SU-DHL-6 (cell line): ENCODE data around the gene GADD45GIP1.

Source experiments
- H2AFZ ChIP-seq: fragments of 200-600 bp; sonication (generic); 2 replicates; pipeline ENCODE4 v1.6.1; 2014; ENCODE audit warnings: low read depth, mild to moderate bottlenecking, moderate library complexity, mixed read lengths, antibody characterized with exemption, low read length; ENCODE audit not compliant: severe bottlenecking
- H3F3A ChIP-seq: fragments of 200-600 bp; shearing (Covaris generic); 2 replicates; pipeline ENCODE4 v1.6.0; 2016; ENCODE audit warnings: antibody characterized with exemption, mild to moderate bottlenecking; ENCODE audit not compliant: insufficient read depth
- H3K27ac ChIP-seq: fragments of 200-600 bp; sonication (generic); 2 replicates; pipeline ENCODE4 v1.5.1; 2016; ENCODE audit warnings: low read depth, mild to moderate bottlenecking, low read length, moderate library complexity, mixed read lengths
- H3K27me3 ChIP-seq: fragments of 200-600 bp; sonication (generic), shearing (Covaris generic); 2 replicates; pipeline ENCODE4 v1.6.0; 2014; ENCODE audit warnings: mild to moderate bottlenecking, low read length
- H3K36me3 ChIP-seq: fragments of 200-600 bp; sonication (generic); 2 replicates; pipeline ENCODE4 v1.6.1; 2014; ENCODE audit warnings: mild to moderate bottlenecking, low read length, mixed read lengths
- H3K4me2 ChIP-seq: fragments of 300-600, 200-600 bp; shearing (Covaris generic), sonication (generic); 2 replicates; pipeline ENCODE4 v1.6.0; 2014; ENCODE audit warnings: low read length, low read depth, mild to moderate bottlenecking; ENCODE audit not compliant: poor library complexity, severe bottlenecking
- H3K4me3 ChIP-seq: fragments of 200-600 bp; sonication (generic); 2 replicates; pipeline ENCODE4 v1.5.1; 2014; ENCODE audit warnings: antibody characterized with exemption, low read length, mild to moderate bottlenecking, mixed read lengths; ENCODE audit not compliant: insufficient read depth, poor library complexity, severe bottlenecking
- H3K79me2 ChIP-seq: fragments of 200-600 bp; sonication (generic); 2 replicates; pipeline ENCODE4 v1.6.1; 2014; ENCODE audit warnings: mild to moderate bottlenecking, low read length, moderate library complexity; ENCODE audit not compliant: insufficient read depth
- H3K9ac ChIP-seq: fragments of 200-600 bp; sonication (generic); 2 replicates; pipeline ENCODE4 v1.7.0; 2014; ENCODE audit warnings: mild to moderate bottlenecking, low read length
- H3K9me2 ChIP-seq: fragments of 200-600 bp; sonication (generic); replicated peaks from 2 replicates; pipeline ENCODE4 v1.6.1; 2014; ENCODE audit warnings: low read length; ENCODE audit not compliant: insufficient read depth
- H3K9me3 ChIP-seq: fragments of 200-600 bp; sonication (generic); 2 replicates; pipeline ENCODE4 v1.6.1; 2014; ENCODE audit warnings: low read length, mixed read lengths; ENCODE audit not compliant: insufficient read depth
- H4K20me1 ChIP-seq: fragments of 200-600 bp; sonication (generic); 2 replicates; pipeline ENCODE4 v1.6.1; 2014; ENCODE audit warnings: low read depth, mild to moderate bottlenecking, antibody characterized with exemption, low read length, moderate library complexity, mixed read lengths
- EZH2phosphoT487 ChIP-seq: fragments of 200-600 bp; sonication (generic), shearing (Covaris generic); conservative IDR thresholded peaks from 2 replicates; pipeline ENCODE4 v1.6.1; 2018; ENCODE audit warnings: mild to moderate bottlenecking, antibody characterized with exemption, low read length, moderate library complexity, mixed read lengths
- TF ChIP-seq, protein P1 (sequence below): fragments of 200-600 bp; sonication (generic); IDR thresholded peaks from one replicate; pipeline ENCODE4 v1.5.1; 2017; ENCODE audit warnings: antibody characterized with exemption, mild to moderate bottlenecking, low read length, moderate library complexity; ENCODE audit not compliant: insufficient read depth, poor library complexity, severe bottlenecking

GADD45GIP1 gene

GRCh38 chr19:12975221-12975741 lies 18.3 kb upstream of the GADD45GIP1 start:
- H3K4me3 ChIP-seq: no peak overlapping the region
- no peaks in the 10 kb centered on the region for H3K79me2 ChIP-seq
- H3K9me2 ChIP-seq: no peaks in the 10 kb centered on the region
- H3K4me2 ChIP-seq: no peak overlapping the region
- H3K27me3 ChIP-seq: no peaks in the 10 kb centered on the region
- TF ChIP-seq, protein P1, sequence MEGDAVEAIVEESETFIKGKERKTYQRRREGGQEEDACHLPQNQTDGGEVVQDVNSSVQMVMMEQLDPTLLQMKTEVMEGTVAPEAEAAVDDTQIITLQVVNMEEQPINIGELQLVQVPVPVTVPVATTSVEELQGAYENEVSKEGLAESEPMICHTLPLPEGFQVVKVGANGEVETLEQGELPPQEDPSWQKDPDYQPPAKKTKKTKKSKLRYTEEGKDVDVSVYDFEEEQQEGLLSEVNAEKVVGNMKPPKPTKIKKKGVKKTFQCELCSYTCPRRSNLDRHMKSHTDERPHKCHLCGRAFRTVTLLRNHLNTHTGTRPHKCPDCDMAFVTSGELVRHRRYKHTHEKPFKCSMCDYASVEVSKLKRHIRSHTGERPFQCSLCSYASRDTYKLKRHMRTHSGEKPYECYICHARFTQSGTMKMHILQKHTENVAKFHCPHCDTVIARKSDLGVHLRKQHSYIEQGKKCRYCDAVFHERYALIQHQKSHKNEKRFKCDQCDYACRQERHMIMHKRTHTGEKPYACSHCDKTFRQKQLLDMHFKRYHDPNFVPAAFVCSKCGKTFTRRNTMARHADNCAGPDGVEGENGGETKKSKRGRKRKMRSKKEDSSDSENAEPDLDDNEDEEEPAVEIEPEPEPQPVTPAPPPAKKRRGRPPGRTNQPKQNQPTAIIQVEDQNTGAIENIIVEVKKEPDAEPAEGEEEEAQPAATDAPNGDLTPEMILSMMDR: no peak
- no peak for TF ChIP-seq EZH2phosphoT487
- H3K9ac ChIP-seq: no peak overlapping the region
- no peaks in the 10 kb centered on the region for H3K36me3 ChIP-seq
- H4K20me1 ChIP-seq: no peaks in the 10 kb centered on the region
- H3K9me3 ChIP-seq: no peaks in the 10 kb centered on the region
- H2AFZ ChIP-seq: no peak overlapping the region
- no peaks in the 10 kb centered on the region for H3F3A ChIP-seq
- H3K27ac ChIP-seq: no peak overlapping the region

- H4K20me1 ChIP-seq: no peaks in the 10 kb centered on the region
- H3K9me2 ChIP-seq: no peaks in the 10 kb centered on the region
- H3K27ac ChIP-seq: no peak overlapping the region
- no peaks in the 10 kb centered on the region for H3K36me3 ChIP-seq
- H3K4me3 ChIP-seq: no peak overlapping the region
- no peaks in the 10 kb centered on the region for H3F3A ChIP-seq
- no peak overlapping the region for H3K9ac ChIP-seq
- H3K79me2 ChIP-seq: no peaks in the 10 kb centered on the region
- no peaks in the 10 kb centered on the region for H3K27me3 ChIP-seq
- H3K4me2 ChIP-seq: no peak overlapping the region
- no peak overlapping the region for H2AFZ ChIP-seq
- H3K9me3 ChIP-seq: no peaks in the 10 kb centered on the region
- TF ChIP-seq, protein P1: no peak
- no peak for TF ChIP-seq EZH2phosphoT487
Observed at GRCh38 chr19:12974301-12975220, 17.5 kb upstream of the GADD45GIP1 start.

DNA sequence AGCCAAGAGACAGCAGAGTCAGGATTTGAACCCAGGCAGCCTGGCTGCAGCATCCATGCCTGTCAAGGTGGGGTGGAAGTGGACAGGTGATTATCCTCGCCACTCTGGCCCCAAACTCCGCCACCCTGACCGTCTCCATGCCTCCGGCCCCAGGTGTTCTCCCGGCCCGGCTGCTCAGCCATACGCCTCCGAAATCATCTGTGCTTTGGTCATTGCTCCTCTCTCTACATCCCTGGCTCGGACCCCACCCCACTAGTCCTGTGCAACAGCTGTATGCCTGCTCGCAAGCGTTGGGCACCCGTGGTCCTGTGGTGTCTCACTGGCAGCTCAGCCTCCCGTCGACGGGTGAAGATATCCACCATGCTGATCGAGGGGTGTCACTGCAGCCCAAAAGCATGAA lies 16.2 kb upstream of the GADD45GIP1 start:
- Histone ChIP-seq H3K27ac (no peak overlapping the region), H3K9me3 (no peaks in the 10 kb centered on the region), H3K4me3 (no peak overlapping the region), H3F3A (no peaks in the 10 kb centered on the region), H3K27me3 (no peaks in the 10 kb centered on the region), H3K9ac (no peak overlapping the region), H3K9me2 (no peaks in the 10 kb centered on the region), H3K79me2 (no peaks in the 10 kb centered on the region), H3K36me3 (no peaks in the 10 kb centered on the region), H3K4me2 (no peak overlapping the region), H4K20me1 (no peaks in the 10 kb centered on the region), H2AFZ (no peak overlapping the region)
- TF ChIP-seq, protein P1: no peak
- no peak for TF ChIP-seq EZH2phosphoT487
